IMR-90 (cell line): ENCODE measurements around the gene GOLPH3L. TPM values are rescaled to one million over a fixed set of nuclear protein-coding genes. Genes with fewer than 3 reads are reported as not detected.

Experiments
- ATAC-seq: fragments of 200-7000 bp; cut with Tn5 transposase; 2 replicates; pipeline ENCODE4 v1.9.1; 2020; ENCODE audit warnings: low read depth, mild to moderate bottlenecking, moderate library complexity
- BruUV-seq: library from RNA; stranded (reverse); fragments of 400-500 nt; replicated peaks from 2 replicates; lab custom pipeline; 2021; lab: Mats Ljungman, UMichigan
- CTCF ChIA-PET: fragments of 300-600 bp; formaldehyde crosslinking; extraction: SDS; loops from one replicate; lab custom pipeline; 2021; ENCODE audit warnings: antibody characterized with exemption; lab: Yijun Ruan, JAX
- POLR2A ChIA-PET: fragments of 300-600 bp; sonication (Branson Sonifier 250); formaldehyde crosslinking; loops from one replicate; lab custom pipeline; 2022; ENCODE audit warnings: antibody characterized with exemption; ENCODE audit not compliant: unreplicated experiment; lab: Charles Lee
- DNase-seq: peaks from one replicate; pipeline ENCODE4 v3.0.0; 2013
- H2AFZ ChIP-seq: replicated peaks from 2 replicates; pipeline ENCODE3; 2013; ENCODE audit warnings: low read length, mild to moderate bottlenecking; ENCODE audit not compliant: poor library complexity
- H2AK5ac ChIP-seq: 2 replicates; pipeline ENCODE4 v1.6.1; 2013; ENCODE audit warnings: low read depth, low read length, inconsistent platforms
- H2AK9ac ChIP-seq: replicated peaks from 2 replicates; pipeline ENCODE3; 2013; ENCODE audit warnings: mild to moderate bottlenecking, low read depth, low read length, moderate library complexity; ENCODE audit not compliant: poor library complexity
- H2BK120ac ChIP-seq: 2 replicates; pipeline ENCODE4 v1.6.1; 2013; ENCODE audit warnings: low read depth, low read length, inconsistent platforms
- H2BK15ac ChIP-seq: 3 replicates; pipeline ENCODE4 v1.6.1; 2013; ENCODE audit warnings: low read depth, low read length, inconsistent platforms
- H2BK20ac ChIP-seq: 2 replicates; pipeline ENCODE4 v1.6.1; 2013; ENCODE audit warnings: low read depth, mild to moderate bottlenecking, inconsistent platforms, low read length, moderate library complexity
- H2BK5ac ChIP-seq: 2 replicates; pipeline ENCODE4 v1.6.1; 2013; ENCODE audit warnings: mild to moderate bottlenecking, low read depth, low read length, inconsistent platforms; ENCODE audit not compliant: poor library complexity, severe bottlenecking
- H3K14ac ChIP-seq: replicated peaks from 2 replicates; pipeline ENCODE4 v1.6.1; 2013; ENCODE audit warnings: low read depth, low read length, inconsistent platforms
- H3K18ac ChIP-seq: 2 replicates; pipeline ENCODE4 v1.6.1; 2013; ENCODE audit warnings: low read depth, low read length, control low read depth
- H3K23ac ChIP-seq: 2 replicates; pipeline ENCODE4 v1.6.1; 2013; ENCODE audit warnings: low read depth, low read length, inconsistent platforms
- H3K27ac ChIP-seq: 2 replicates; pipeline ENCODE4 v1.5.1; 2013; ENCODE audit warnings: mild to moderate bottlenecking, control low read depth, low read length; ENCODE audit not compliant: insufficient read depth
- H3K27me3 ChIP-seq: 2 replicates; pipeline ENCODE4 v1.6.1; 2013; ENCODE audit warnings: low read length; ENCODE audit not compliant: control insufficient read depth, insufficient read depth
- H3K36me3 ChIP-seq: 2 replicates; pipeline ENCODE4 v1.6.1; 2013; ENCODE audit warnings: low read length, mixed read lengths; ENCODE audit not compliant: control insufficient read depth, insufficient read depth
- H3K4ac ChIP-seq: 2 replicates; pipeline ENCODE4 v1.6.1; 2013; ENCODE audit warnings: low read depth, low read length, inconsistent platforms
- H3K4me1 ChIP-seq: 2 replicates; pipeline ENCODE4 v1.6.1; 2013; ENCODE audit warnings: low read length, mixed read lengths; ENCODE audit not compliant: control insufficient read depth, insufficient read depth
- H3K4me2 ChIP-seq: 2 replicates; pipeline ENCODE4 v1.6.1; 2013; ENCODE audit warnings: low read depth, mild to moderate bottlenecking, control low read depth, low read length, moderate library complexity
- H3K4me3 ChIP-seq: 2 replicates; pipeline ENCODE4 v1.5.1; 2013; ENCODE audit warnings: low read depth, mild to moderate bottlenecking, control low read depth, low read length, moderate library complexity; ENCODE audit not compliant: insufficient read depth
- H3K56ac ChIP-seq: 2 replicates; pipeline ENCODE4 v1.6.1; 2013; ENCODE audit warnings: low read length, inconsistent platforms; ENCODE audit not compliant: insufficient read depth; ENCODE audit errors: extremely low read depth
- H3K79me1 ChIP-seq, 2 experiments: 2 replicates each; pipeline ENCODE4 v1.6.1; 2013; ENCODE audit warnings: low read length in 2 of 2, inconsistent platforms in 1 of 2, low read depth in 1 of 2
- H3K9ac ChIP-seq: 2 replicates; pipeline ENCODE4 v1.6.1; 2013; ENCODE audit warnings: low read depth, low read length, control low read depth
- H3K9me1 ChIP-seq: 2 replicates; pipeline ENCODE4 v1.6.1; 2013; ENCODE audit warnings: low read length, inconsistent platforms; ENCODE audit not compliant: insufficient read depth
- H3K9me3 ChIP-seq: 2 replicates; pipeline ENCODE4 v1.6.1; 2013; ENCODE audit warnings: low read length; ENCODE audit not compliant: control insufficient read depth, insufficient read depth
- H4K20me1 ChIP-seq: 2 replicates; pipeline ENCODE4 v1.6.1; 2013; ENCODE audit warnings: low read length, inconsistent platforms; ENCODE audit not compliant: insufficient read depth
- H4K5ac ChIP-seq: 2 replicates; pipeline ENCODE4 v1.6.1; 2013; ENCODE audit warnings: mild to moderate bottlenecking, low read depth, low read length, control low read depth
- H4K8ac ChIP-seq, 2 experiments: 2 replicates each; pipeline ENCODE4 v1.6.1; 2013; ENCODE audit warnings: low read depth in 2 of 2, low read length in 2 of 2, control low read depth in 1 of 2, inconsistent platforms in 1 of 2
- H4K91ac ChIP-seq: 2 replicates; pipeline ENCODE4 v1.6.1; 2013; ENCODE audit warnings: low read depth, low read length, inconsistent platforms; ENCODE audit not compliant: insufficient read depth
- BHLHE40 ChIP-seq: fragments of 150-350 bp; IDR thresholded peaks from 2 replicates; pipeline ENCODE4 v1.6.1; 2016; ENCODE audit warnings: mild to moderate bottlenecking, low read depth, low read length
- CEBPB ChIP-seq: IDR thresholded peaks from 2 replicates; pipeline ENCODE4 v1.6.1; 2012; ENCODE audit warnings: low read depth, low read length, improper control_type of control experiment
- CTCF ChIP-seq: conservative IDR thresholded peaks from 2 replicates; pipeline ENCODE4 v1.5.1; 2012; ENCODE audit warnings: mild to moderate bottlenecking, low read depth, low read length, improper control_type of control experiment
- FOS ChIP-seq: fragments of 150-350 bp; IDR thresholded peaks from 2 replicates; pipeline ENCODE4 v1.6.1; 2016; ENCODE audit warnings: low read depth, low read length
- MAFK ChIP-seq: IDR thresholded peaks from 2 replicates; pipeline ENCODE4 v1.6.1; 2012; ENCODE audit warnings: low read depth, low read length, improper control_type of control experiment
- MAZ ChIP-seq: IDR thresholded peaks from 2 replicates; pipeline ENCODE4 v1.6.1; 2012; ENCODE audit warnings: low read depth, mild to moderate bottlenecking, low read length, improper control_type of control experiment, moderate library complexity, borderline replicate concordance
- MXI1 ChIP-seq: IDR thresholded peaks from 2 replicates; pipeline ENCODE4 v1.6.1; 2012; ENCODE audit warnings: low read depth, mild to moderate bottlenecking, low read length, moderate library complexity, borderline replicate concordance
- NFE2L2 ChIP-seq: fragments of 150-350 bp; IDR thresholded peaks from 2 replicates; pipeline ENCODE4 v1.6.1; 2016; ENCODE audit warnings: low read depth, mild to moderate bottlenecking, low read length
- POLR2A ChIP-seq: IDR thresholded peaks from 2 replicates; pipeline ENCODE4 v1.6.1; 2012; ENCODE audit warnings: mild to moderate bottlenecking, low read depth, low read length
- RAD21 ChIP-seq: IDR thresholded peaks from 2 replicates; pipeline ENCODE4 v1.6.1; 2012; ENCODE audit warnings: low read length, improper control_type of control experiment
- RCOR1 ChIP-seq: IDR thresholded peaks from 2 replicates; pipeline ENCODE4 v1.6.1; 2012; ENCODE audit warnings: mild to moderate bottlenecking, low read length, improper control_type of control experiment; ENCODE audit not compliant: insufficient replicate concordance
- RFX5 ChIP-seq: IDR thresholded peaks from 2 replicates; pipeline ENCODE4 v1.8.0; 2012; ENCODE audit warnings: low read depth, mild to moderate bottlenecking, low read length, moderate library complexity
- USF2 ChIP-seq: fragments of 150-350 bp; IDR thresholded peaks from 2 replicates; pipeline ENCODE4 v1.6.1; 2017; ENCODE audit warnings: mild to moderate bottlenecking, antibody characterized with exemption, low read length, low read depth
- WGBS, 2 experiments: methylation state at CpG; one replicate each; pipeline versions ENCODE4 v1.1.5 to v1.1.7; 2013; ENCODE audit warnings: missing lambda C conversion rate in 2 of 2; ENCODE audit not compliant: insufficient read length in 1 of 2; ENCODE audit errors: extremely low coverage in 2 of 2; 5-methylcytosine and 5-hydroxymethylcytosine counted together
- dilution Hi-C: fragments of 300-500 bp; cut with HindIII; formaldehyde crosslinking; loops from one replicate; pipeline ENCODE4 v1.14.3; 2018; ENCODE audit warnings: low sequenced_read_pairs; ENCODE audit not compliant: unreplicated experiment
- in situ Hi-C: fragments of 300-500 bp; cut with MboI; formaldehyde crosslinking; loops from 3 replicates; pipeline ENCODE4 v1.14.3; 2019; ENCODE audit warnings: low sequenced_read_pairs, inconsistent platforms, mixed read lengths
- intact Hi-C: fragments of 100-400 bp; cut with micrococcal nuclease; formaldehyde crosslinking; loops from 2 replicates; pipeline ENCODE4 v1.10.0; 2022
- polyA plus RNA-seq, 3 experiments: library from polyadenylated mRNA; depleted of rRNA; stranded (reverse); fragments of >200 nt; gene quantifications; 2 replicates each; pipeline ENCODE4 v1.2.3, GENCODE V29; 2012; ENCODE audit warnings: low replicate concordance in 1 of 3
- total RNA-seq: library from RNA; depleted of rRNA; stranded (reverse); fragments of >200 nt; gene quantifications from 2 replicates; pipeline ENCODE4 v1.2.3, GENCODE V29; 2012

GOLPH3L gene
- total and polyA plus RNA-seq, 2 of the 4 experiments (the other 2 are of a cell fraction) = 9.5 to 11.0 TPM

DNA sequence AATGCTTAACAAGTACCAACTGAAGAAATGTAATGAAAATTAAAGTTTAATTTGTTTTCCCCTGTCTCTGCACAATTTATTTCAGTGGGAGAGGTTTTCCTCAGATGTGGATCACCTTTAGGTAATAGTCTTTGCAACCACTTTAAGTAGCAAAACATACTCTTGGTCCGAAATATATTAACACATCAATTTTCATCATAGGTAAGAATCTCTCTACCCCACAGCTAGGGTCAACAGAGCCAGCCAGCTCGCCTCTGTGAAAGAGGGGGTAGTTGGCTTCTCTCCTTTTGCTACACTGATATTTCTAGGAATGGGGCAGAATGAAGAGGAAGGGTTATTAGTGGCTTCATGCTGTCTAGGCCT, 92.7 kb downstream of the GOLPH3L start:
- H2AK5ac ChIP-seq = peak overlapping the region; percentile 98
- peaks cover 5% of the 10 kb centered on the region for H3K9me1 ChIP-seq
- ChIA-PET CTCF (interaction anchor here (0.5 to 1.0 kb wide), 2 partner anchors 24 to 138 kb away, joined by 3 to 4 read pairs; no protein-coding TSS in a partner anchor), POLR2A (interaction anchor here (0.5 to 0.6 kb wide), 2 partner anchors 24 to 25 kb away, joined by 5 read pairs; partner anchors contain the start of gene MCL1)
- peak overlapping the region; percentile 97 for H3K56ac ChIP-seq
- no peaks in the 10 kb centered on the region for H3K27me3 ChIP-seq
- peak overlapping the region; percentile 95 for H2BK15ac ChIP-seq
- no peaks in the 10 kb centered on the region for H3K9me3 ChIP-seq
- peak overlapping the region; percentile 47 for H3K9ac ChIP-seq
- H2BK5ac ChIP-seq = peak overlapping the region; percentile 98
- H4K91ac ChIP-seq = peak overlapping the region; percentile 97
- H2AFZ ChIP-seq = peak overlapping the region; percentile 39
- peak overlapping the region; percentile 94 for H2BK20ac ChIP-seq
- DNase-seq = no peak
- H3K36me3 ChIP-seq = no peaks in the 10 kb centered on the region
- H3K4me2 ChIP-seq = peak overlapping the region; percentile 47
- dilution Hi-C loops (no loop called here), intact Hi-C loops (no loop called here), in situ Hi-C loops (no loop called here)
- no peaks in the 10 kb centered on the region for H4K20me1 ChIP-seq
- peak overlapping the region; percentile 95 for H3K14ac ChIP-seq
- H3K27ac ChIP-seq = peak overlapping the region; percentile 96
- H3K4me1 ChIP-seq = peaks cover 6% of the 10 kb centered on the region
- no peak overlapping the region for H3K4me3 ChIP-seq
- no CpG with 5 or more reads among the region's 2 CpGs for WGBS, 2 experiments
- H4K8ac ChIP-seq = peak overlapping the region; percentile 92 to 98
- no peak for ATAC-seq
- peak overlapping the region; percentile 96 for H3K18ac ChIP-seq
- H2AK9ac ChIP-seq = peak overlapping the region; percentile 93
- H3K23ac ChIP-seq = peak overlapping the region; percentile 88
- peak overlapping the region; percentile 98 for H3K4ac ChIP-seq
- no TSS peak for BruUV-seq
- H4K5ac ChIP-seq = peak overlapping the region; percentile 91
- H3K79me1 ChIP-seq = peaks cover 11 to 44% of the 10 kb centered on the region in 2 experiments
- no peak for TF ChIP-seq RFX5
- no peak for TF ChIP-seq CTCF
- TF ChIP-seq CEBPB = no peak
- TF ChIP-seq MAFK = no peak
- TF ChIP-seq USF2 = no peak
- no peak for TF ChIP-seq MAZ
- TF ChIP-seq RAD21 = no peak
- no peak for TF ChIP-seq FOS
- TF ChIP-seq BHLHE40 = no peak
- TF ChIP-seq POLR2A = no peak; the same call in 1 of the 2 replicates
- TF ChIP-seq RCOR1 = no peak
- no peak for TF ChIP-seq NFE2L2
- TF ChIP-seq MXI1 = no peak
- H2BK120ac ChIP-seq = peak overlapping the region; percentile 97
